Fibroblast of mammary gland (primary cell): ENCODE results near the gene IL2RG.

Experiments used
- DNase-seq: peaks from one replicate; pipeline ENCODE4 v3.0.0-alpha.2; 2010; ENCODE audit warnings: low read depth
- H3K4me3 ChIP-seq: 2 replicates; pipeline ENCODE4 v1.5.1; 2011; ENCODE audit warnings: low read depth, mild to moderate bottlenecking, low read length, moderate library complexity; ENCODE audit not compliant: control insufficient read depth
- CTCF ChIP-seq: conservative IDR thresholded peaks from 2 replicates; pipeline ENCODE4 v1.5.1; 2011; ENCODE audit warnings: low read depth, low read length, inconsistent platforms; ENCODE audit not compliant: control insufficient read depth, insufficient read depth

IL2RG gene

GRCh38 chrX:71102292-71102691 lies 9.1 kb downstream of the IL2RG start:
- no peak overlapping the region for H3K4me3 ChIP-seq
- TF ChIP-seq CTCF = no peak
- no peak for DNase-seq

- no peak for DNase-seq
Observed at GRCh38 chrX:71100581-71101505, 10.5 kb downstream of the IL2RG start.

GRCh38 chrX:71099736-71100135 lies 11.6 kb downstream of the IL2RG start:
- DNase-seq = no peak

More at GRCh38 chrX:71100581-71101505, 10.5 kb downstream of the IL2RG start:
- no peak for TF ChIP-seq CTCF
- H3K4me3 ChIP-seq = no peak overlapping the region

GRCh38 chrX:71098951-71099506 lies 12.3 kb downstream of the IL2RG start:
- no peak for DNase-seq
- H3K4me3 ChIP-seq = no peak overlapping the region
- TF ChIP-seq CTCF = no peak

More at GRCh38 chrX:71099736-71100135, 11.6 kb downstream of the IL2RG start:
- H3K4me3 ChIP-seq = no peak overlapping the region
- no peak for TF ChIP-seq CTCF

- DNase-seq = peak; percentile 42
- peak; percentile 37 for TF ChIP-seq CTCF
- no peak overlapping the region for H3K4me3 ChIP-seq
Observed at GRCh38 chrX:71098302-71098701, 13.1 kb downstream of the IL2RG start.

GRCh38 chrX:71096760-71097032 lies 14.7 kb downstream of the IL2RG start:
- no peak for TF ChIP-seq CTCF
- no peak for DNase-seq

More at GRCh38 chrX:71096760-71097032, 14.7 kb downstream of the IL2RG start:
- H3K4me3 ChIP-seq = peak overlapping the region; percentile 67
